Suprapubic skin (tissue), 4 donors: ENCODE results near the gene MOB3A. TPM values are rescaled to one million over a fixed set of nuclear protein-coding genes. Genes with fewer than 3 reads are reported as not detected.

Source experiments
- total RNA-seq, 4 donors: library from RNA; depleted of rRNA; stranded (reverse); fragments of >200 nt; gene quantifications; one replicate each; pipeline ENCODE4 v1.1.0, GENCODE V29; 2016

Gene MOB3A
- total RNA-seq, 4 donors from 2014 or later: 23.7 to 29.4 (median 28.1) TPM

Other genes starting within 250 kb of the MOB3A start
- 10 to 100 TPM; 31.8 to 63.1 (median 38.3) TPM for gene REXO1, start 247.8 kb downstream of the MOB3A start, total RNA-seq
- 10 to 100 TPM; 12.1 to 30.8 (median 20.9) TPM for gene KLF16, start 232.7 kb downstream of the MOB3A start, total RNA-seq
- gene ABHD17A, start 210.8 kb downstream of the MOB3A start, total RNA-seq: 100 to 1,000 TPM in 3 of 4 donors, 10 to 100 TPM in 1; 82.3 to 120 (median 110) TPM
- 10 to 100 TPM; 13.4 to 26.7 (median 22.3) TPM for gene ADAT3, start 190.9 kb downstream of the MOB3A start, total RNA-seq
- 100 to 1,000 TPM in 2 of 4 donors, 10 to 100 TPM in 2; 68.1 to 119 (median 103) TPM for gene SCAMP4, start 190.9 kb downstream of the MOB3A start, total RNA-seq
- 10 to 100 TPM; 46.1 to 89.0 (median 59.3) TPM for gene CSNK1G2, start 155.2 kb downstream of the MOB3A start, total RNA-seq
- gene BTBD2, start 80.6 kb downstream of the MOB3A start, total RNA-seq: 100 to 1,000 TPM in 1 of 4 donors, 10 to 100 TPM in 3; 83.0 to 101 (median 90.3) TPM
- gene MKNK2, start 45.1 kb downstream of the MOB3A start, total RNA-seq: 100 to 1,000 TPM; 209 to 249 (median 219) TPM
- gene IZUMO4, start 589 bp upstream of the MOB3A start, total RNA-seq: 1 to 10 TPM; 2.1 to 8.1 (median 6.4) TPM
- 10 to 100 TPM; 65.4 to 99.4 (median 85.4) TPM for gene AP3D1, start 55.2 kb upstream of the MOB3A start, total RNA-seq
- gene DOT1L, start 67.6 kb upstream of the MOB3A start, total RNA-seq: 10 to 100 TPM; 21.6 to 36.8 (median 25.7) TPM
- 10 to 100 TPM; 36.1 to 78.0 (median 62.9) TPM for gene PLEKHJ1, start 140.0 kb upstream of the MOB3A start, total RNA-seq
- gene SF3A2, start 140.5 kb upstream of the MOB3A start, total RNA-seq: 100 to 1,000 TPM in 1 of 4 donors, 10 to 100 TPM in 3; 48.0 to 103 (median 64.8) TPM
- 1 to 10 TPM; 1.7 to 4.3 (median 3.0) TPM for gene AMH, start 153.0 kb upstream of the MOB3A start, total RNA-seq
- gene JSRP1, start 160.1 kb upstream of the MOB3A start, total RNA-seq: not detected
- 1 to 10 TPM in 1 of 4 donors, under 1 TPM in 1, not detected in 2; 0.55 to 1.4 TPM for gene PEAK3, start 185.8 kb upstream of the MOB3A start, total RNA-seq
- not detected for gene LINGO3, start 211.8 kb upstream of the MOB3A start, total RNA-seq
- 100 to 1,000 TPM in 1 of 4 donors, 10 to 100 TPM in 3; 71.2 to 106 (median 87.5) TPM for gene LSM7, start 232.3 kb upstream of the MOB3A start, total RNA-seq
- gene SPPL2B, start 232.4 kb upstream of the MOB3A start, total RNA-seq: 10 to 100 TPM; 46.8 to 97.6 (median 59.6) TPM